HTR-8/SVneo (cell line): ENCODE data around the gene NONO.
"Not testable (repeated sequence)": the region's sequence is repeated elsewhere in the genome, so short reads cannot be mapped to it uniquely, and the experiment has no call there.

ENCODE experiments used
- DNase-seq: peaks from one replicate; pipeline ENCODE4 v3.0.0; 2011; ENCODE audit warnings: low spot score, mixed read lengths; ENCODE audit not compliant: insufficient read length
- FAIRE-seq: peaks from 2 replicates; lab custom pipeline; 2011; peaks lifted over from hg19 to GRCh38; lab: Jason Lieb, UNC

Gene NONO

GRCh38 chrX:71282514-71283402, 677 bp upstream of the NONO start:
- FAIRE-seq: peak; percentile 96
- DNase-seq: peak; percentile 53

- FAIRE-seq: no peak
- no peak for DNase-seq
These were observed 2.5 kb downstream of the NONO start for GRCh38 chrX:71285929-71286328.

GRCh38 chrX:71291381-71291780, 7.9 kb downstream of the NONO start:
- DNase-seq (no peak), FAIRE-seq (no peak)

GRCh38 chrX:71292669-71293365, 9.4 kb downstream of the NONO start:
- DNase-seq (peak; percentile 64), FAIRE-seq (no peak)

GRCh38 chrX:71296806-71297205, 13.4 kb downstream of the NONO start:
- FAIRE-seq: no peak

GRCh38 chrX:71298119-71298518, 14.7 kb downstream of the NONO start:
- DNase-seq (no peak), FAIRE-seq (no peak)

More at GRCh38 chrX:71296806-71297205, 13.4 kb downstream of the NONO start:
- no peak for DNase-seq

GRCh38 chrX:71300064-71300463, 16.6 kb downstream of the NONO start:
- DNase-seq, FAIRE-seq: not testable (repeated sequence)

GRCh38 chrX:71300495-71300894, 17.1 kb downstream of the NONO start:
- not testable (repeated sequence) for FAIRE-seq, DNase-seq

GRCh38 chrX:71301195-71301924, 17.9 kb downstream of the NONO start, which contains the start of gene ITGB1BP2:
ITGB1BP2 (plus strand) TSS chrX:71301750; CDS start chrX:71301807, 57 bp downstream.
- DNase-seq (no peak), FAIRE-seq (no peak)

GRCh38 chrX:71302461-71303213, 19.2 kb downstream of the NONO start:
- DNase-seq (no peak), FAIRE-seq (peak; percentile 42)

- DNase-seq: no peak
- FAIRE-seq: no peak
These were observed 21.1 kb downstream of the NONO start for GRCh38 chrX:71304561-71304960.

- DNase-seq (peak; percentile 56), FAIRE-seq (peak; percentile 38)
These were observed 32.5 kb downstream of the NONO start for GRCh38 chrX:71315917-71316316.

GRCh38 chrX:71316959-71317358, 33.5 kb downstream of the NONO start:
- DNase-seq, FAIRE-seq: not testable (repeated sequence)

- FAIRE-seq (peak; percentile 28), DNase-seq (no peak)
These were observed 36.7 kb downstream of the NONO start for GRCh38 chrX:71320126-71320525.

GRCh38 chrX:71321731-71322130, 38.3 kb downstream of the NONO start:
- no peak for FAIRE-seq
- DNase-seq: no peak

- FAIRE-seq, DNase-seq: not testable (repeated sequence)
These were observed 41.0 kb downstream of the NONO start for GRCh38 chrX:71324452-71324851.

GRCh38 chrX:71326394-71326793, 43.0 kb downstream of the NONO start:
- DNase-seq: no peak
- FAIRE-seq: no peak

- not testable (repeated sequence) for DNase-seq, FAIRE-seq
These were observed 65.8 kb downstream of the NONO start for GRCh38 chrX:71349151-71349665.

- not testable (repeated sequence) for FAIRE-seq, DNase-seq
These were observed 66.4 kb downstream of the NONO start for GRCh38 chrX:71349867-71350266.
